Neural cell (in vitro differentiated cells): Measurements from ENCODE around the gene LDLRAD3. TPM values are rescaled to one million over a fixed set of nuclear protein-coding genes. Genes with fewer than 3 reads are reported as not detected.

Experiments
- H2AFZ ChIP-seq: fragments of 200-600, 300-800 bp; sonication (generic), shearing (Covaris generic); 2 replicates; pipeline ENCODE4 v1.6.0; 2014; ENCODE audit warnings: low read depth, mild to moderate bottlenecking, antibody characterized with exemption, low read length, moderate library complexity
- H3F3A ChIP-seq: fragments of 200-600 bp; shearing (Covaris generic); 2 replicates; pipeline ENCODE4 v1.6.1; 2016; ENCODE audit warnings: mild to moderate bottlenecking, moderate library complexity, mixed read lengths, antibody characterized with exemption, low read length; ENCODE audit not compliant: insufficient read depth, poor library complexity, severe bottlenecking
- H3K27ac ChIP-seq: fragments of 200-600, 300-800 bp; sonication (generic), shearing (Covaris generic); 2 replicates; pipeline ENCODE4 v1.5.1; 2014; ENCODE audit warnings: mild to moderate bottlenecking, low read length, moderate library complexity
- H3K27me3 ChIP-seq: fragments of 300-800, 200-600 bp; sonication (generic), shearing (Covaris generic); 2 replicates; pipeline ENCODE4 v1.6.0; 2014; ENCODE audit warnings: mild to moderate bottlenecking, low read depth, low read length, moderate library complexity; ENCODE audit not compliant: insufficient read depth
- H3K36me3 ChIP-seq: fragments of 300-800, 200-600 bp; sonication (generic), shearing (Covaris generic); 2 replicates; pipeline ENCODE4 v1.5.1; 2014; ENCODE audit warnings: mild to moderate bottlenecking, antibody characterized with exemption, low read length, moderate library complexity; ENCODE audit not compliant: insufficient read depth
- H3K4me2 ChIP-seq: fragments of 300-800, 200-600 bp; sonication (generic), shearing (Covaris generic); 2 replicates; pipeline ENCODE4 v1.6.0; 2014; ENCODE audit warnings: mild to moderate bottlenecking, low read length
- H3K4me3 ChIP-seq: fragments of 300-800, 200-600 bp; sonication (generic), shearing (Covaris generic); 2 replicates; pipeline ENCODE4 v1.5.1; 2014; ENCODE audit warnings: mild to moderate bottlenecking, low read length, moderate library complexity
- H3K79me2 ChIP-seq: fragments of 200-600 bp; shearing (Covaris generic); replicated peaks from 2 replicates; pipeline ENCODE4 v1.6.0; 2014; ENCODE audit warnings: mild to moderate bottlenecking, low read length, moderate library complexity; ENCODE audit not compliant: insufficient read depth
- H3K9ac ChIP-seq: fragments of 300-800, 200-600 bp; sonication (generic), shearing (Covaris generic); 2 replicates; pipeline ENCODE4 v1.6.1; 2016; ENCODE audit warnings: mild to moderate bottlenecking, low read length, mixed read lengths
- H3K9me2 ChIP-seq: fragments of 200-600 bp; shearing (Covaris generic); 2 replicates; pipeline ENCODE4 v1.6.1; 2016; ENCODE audit warnings: mild to moderate bottlenecking, low read length, mixed read lengths; ENCODE audit not compliant: insufficient read depth
- H3K9me3 ChIP-seq: fragments of 200-600, 300-800 bp; sonication (generic), shearing (Covaris generic); 2 replicates; pipeline ENCODE4 v1.6.1; 2016; ENCODE audit warnings: mild to moderate bottlenecking, mixed run types, low read length, moderate library complexity, mixed read lengths
- H4K20me1 ChIP-seq: fragments of 200-600 bp; shearing (Covaris generic); 2 replicates; pipeline ENCODE4 v1.6.1; 2016; ENCODE audit warnings: mild to moderate bottlenecking, mixed run types; ENCODE audit not compliant: insufficient read depth
- CTCF ChIP-seq: fragments of 450-650 bp; IDR thresholded peaks from 2 replicates; pipeline ENCODE4 v1.5.1; 2014; ENCODE audit warnings: antibody characterized with exemption, mild to moderate bottlenecking, moderate library complexity; ENCODE audit not compliant: poor library complexity, severe bottlenecking
- EP300 ChIP-seq: fragments of 450-650 bp; conservative IDR thresholded peaks from 2 replicates; pipeline ENCODE4 v1.6.1; 2014; ENCODE audit warnings: antibody characterized with exemption, mild to moderate bottlenecking, moderate library complexity; ENCODE audit not compliant: poor library complexity, severe bottlenecking
- EZH2 ChIP-seq: fragments of 200-600, 300-800 bp; shearing (Covaris generic), sonication (generic); IDR thresholded peaks from 2 replicates; pipeline ENCODE4 v1.6.1; 2014; ENCODE audit warnings: antibody characterized with exemption, low read length, borderline replicate concordance, mild to moderate bottlenecking; ENCODE audit not compliant: insufficient read depth, poor library complexity, severe bottlenecking
- MXI1 ChIP-seq: fragments of 450-650 bp; conservative IDR thresholded peaks from 2 replicates; pipeline ENCODE4 v1.6.1; 2014; ENCODE audit warnings: antibody characterized with exemption, mild to moderate bottlenecking; ENCODE audit not compliant: poor library complexity, severe bottlenecking
- POLR2AphosphoS5 ChIP-seq: IDR thresholded peaks from 2 replicates; pipeline ENCODE4 v1.6.1; 2012
- RAD21 ChIP-seq: fragments of 450-650 bp; conservative IDR thresholded peaks from 2 replicates; pipeline ENCODE4 v1.6.1; 2014; ENCODE audit warnings: antibody characterized with exemption, mild to moderate bottlenecking, moderate library complexity
- REST ChIP-seq: IDR thresholded peaks from 2 replicates; pipeline ENCODE4 v1.6.1; 2012; ENCODE audit warnings: borderline replicate concordance
- SMC3 ChIP-seq: fragments of 450-650 bp; conservative IDR thresholded peaks from 2 replicates; pipeline ENCODE4 v1.6.1; 2014; ENCODE audit warnings: antibody characterized with exemption, mild to moderate bottlenecking, moderate library complexity; ENCODE audit not compliant: poor library complexity
- TAF1 ChIP-seq: IDR thresholded peaks from 2 replicates; pipeline ENCODE4 v1.6.1; 2012; ENCODE audit warnings: low read depth
- polyA plus RNA-seq: library from polyadenylated mRNA; depleted of rRNA; stranded (reverse); fragments of >200 nt; gene quantifications from 2 replicates; pipeline ENCODE4 v1.2.3, GENCODE V29; 2014

Gene LDLRAD3
- polyA plus RNA-seq, 1 donor from 2014 or later: 3.5 TPM

GRCh38 chr11:36162883-36163434, 219.1 kb downstream of the LDLRAD3 start:
- no peak overlapping the region for H3K4me3 ChIP-seq
- H3K9me2 ChIP-seq: no peaks in the 10 kb centered on the region
- H2AFZ ChIP-seq: no peak overlapping the region
- no peaks in the 10 kb centered on the region for H3K36me3 ChIP-seq
- no peaks in the 10 kb centered on the region for H3K79me2 ChIP-seq
- H3K27me3 ChIP-seq: no peaks in the 10 kb centered on the region
- H3K27ac ChIP-seq: no peak overlapping the region
- no peaks in the 10 kb centered on the region for H4K20me1 ChIP-seq
- H3K9me3 ChIP-seq: no peaks in the 10 kb centered on the region
- H3K9ac ChIP-seq: no peak overlapping the region
- H3F3A ChIP-seq: no peaks in the 10 kb centered on the region
- H3K4me2 ChIP-seq: no peak overlapping the region
- TF ChIP-seq SMC3 (no peak), RAD21 (no peak), CTCF (no peak), TAF1 (no peak), MXI1 (no peak), EZH2 (no peak), POLR2AphosphoS5 (no peak), REST (no peak), EP300 (no peak)

- H3K79me2 ChIP-seq: no peaks in the 10 kb centered on the region
- H4K20me1 ChIP-seq: no peaks in the 10 kb centered on the region
- H3F3A ChIP-seq: no peaks in the 10 kb centered on the region
- H3K4me3 ChIP-seq: no peak overlapping the region
- no peak overlapping the region for H3K9ac ChIP-seq
- no peaks in the 10 kb centered on the region for H3K9me3 ChIP-seq
- H3K4me2 ChIP-seq: no peak overlapping the region
- H2AFZ ChIP-seq: no peak overlapping the region
- TF ChIP-seq TAF1: no peak
- TF ChIP-seq CTCF: no peak
- peak; percentile 33 for TF ChIP-seq EP300
- no peaks in the 10 kb centered on the region for H3K27me3 ChIP-seq
- H3K9me2 ChIP-seq: no peaks in the 10 kb centered on the region
- H3K27ac ChIP-seq: no peak overlapping the region
- no peaks in the 10 kb centered on the region for H3K36me3 ChIP-seq
Measured at GRCh38 chr11:36164506-36165250, 220.8 kb downstream of the LDLRAD3 start.
